Upper lobe of left lung (tissue), 4 donors: Measurements from ENCODE around the gene YPEL2.

ENCODE experiments used
- CTCF ChIP-seq, 6 experiments: fragments of 450-650 bp in 4 of 6; fragments of 200-600 bp in 2 of 6; sonication (generic) in 2 of 6; IDR thresholded peaks; one replicate each; pipeline ENCODE4 v1.5.1; 2016 to 2019; ENCODE audit warnings: antibody characterized with exemption in 6 of 6
- EP300 ChIP-seq, 4 donors: sonication (generic); formaldehyde crosslinking; IDR thresholded peaks; one replicate each; pipeline ENCODE4 v1.5.1; 2017; ENCODE audit warnings: antibody characterized with exemption in 4 of 4, control low read depth in 2 of 4
- POLR2A ChIP-seq, 4 donors: fragments of 450-650 bp; IDR thresholded peaks; one replicate each; pipeline ENCODE4 v1.5.1; 2016 to 2017; ENCODE audit warnings: antibody characterized with exemption in 4 of 4, mild to moderate bottlenecking in 2 of 4
- POLR2AphosphoS5 ChIP-seq, 2 donors: sonication (generic); formaldehyde crosslinking; IDR thresholded peaks; one replicate each; pipeline ENCODE4 v1.5.1; 2017; ENCODE audit warnings: antibody characterized with exemption in 2 of 2

- TF ChIP-seq CTCF (IDR thresholded peaks at IDR 0.05) = no peak
- TF ChIP-seq POLR2AphosphoS5 (IDR thresholded peaks at IDR 0.05) = no peak
- no peak for TF ChIP-seq POLR2A (IDR thresholded peaks at IDR 0.05)
- no peak for TF ChIP-seq EP300 (IDR thresholded peaks at IDR 0.05)
These were observed 2.9 kb upstream of the YPEL2 start for GRCh38 chr17:59328601-59329000.
